Natural killer cell (primary cell): Measurements from ENCODE around the gene NLRC4. TPM values are rescaled to one million over a fixed set of nuclear protein-coding genes. Genes with fewer than 3 reads are reported as not detected.
"Not testable (repeated sequence)": the region's sequence is repeated elsewhere in the genome, so short reads cannot be mapped to it uniquely, and the experiment has no call there.

ENCODE experiments used
- ATAC-seq, 3 donors: fragments of 150-1000 bp in 2 of 3; fragments of 200-7000 bp in 1 of 3; cut with Tn5 transposase; 1 replicate in 1 of 3; 2 replicates in 2 of 3; pipeline ENCODE4 v1.10.0; 2021; ENCODE audit warnings: mild to moderate bottlenecking in 2 of 3, moderate library complexity in 2 of 3
- DNase-seq, 2 donors: peaks; one replicate each; pipeline versions ENCODE4 v3.0.0 to v3.0.0-alpha.2; 2013 to 2021; ENCODE audit warnings: mixed read lengths in 1 of 2
- H3K27ac ChIP-seq: one replicate; pipeline ENCODE4 v1.5.1; 2013; ENCODE audit warnings: mild to moderate bottlenecking, low read length
- H3K27me3 ChIP-seq: one replicate; pipeline ENCODE4 v1.6.1; 2013; ENCODE audit warnings: low read length; ENCODE audit not compliant: control insufficient read depth, insufficient read depth
- H3K36me3 ChIP-seq: one replicate; pipeline ENCODE4 v1.6.1; 2013; ENCODE audit warnings: low read length; ENCODE audit not compliant: control insufficient read depth, insufficient read depth
- H3K4me1 ChIP-seq: one replicate; pipeline ENCODE4 v1.6.1; 2013; ENCODE audit warnings: low read length; ENCODE audit not compliant: control insufficient read depth, insufficient read depth
- H3K4me3 ChIP-seq: one replicate; pipeline ENCODE4 v1.5.1; 2013; ENCODE audit warnings: low read length
- H3K9me3 ChIP-seq: one replicate; pipeline ENCODE4 v1.6.1; 2013; ENCODE audit warnings: low read length; ENCODE audit not compliant: control insufficient read depth, insufficient read depth
- H3K27ac Mint-ChIP-seq, 2 donors: one replicate each; pipeline ENCODE4 v1.8.0; 2022; ENCODE audit warnings: mild to moderate bottlenecking in 2 of 2, mixed read lengths in 2 of 2, moderate library complexity in 1 of 2
- H3K27me3 Mint-ChIP-seq, 2 donors: one replicate each; pipeline ENCODE4 v1.8.0; 2022; ENCODE audit warnings: low read depth in 2 of 2, mixed read lengths in 2 of 2
- H3K36me3 Mint-ChIP-seq: one replicate; pipeline ENCODE4 v1.8.0; 2022; ENCODE audit warnings: mixed read lengths
- H3K4me1 Mint-ChIP-seq, 2 donors: one replicate each; pipeline ENCODE4 v1.8.0; 2022; ENCODE audit warnings: mixed read lengths in 2 of 2
- H3K4me3 Mint-ChIP-seq: one replicate; pipeline ENCODE4 v1.8.0; 2022; ENCODE audit warnings: mild to moderate bottlenecking, moderate library complexity, mixed read lengths
- H3K9me3 Mint-ChIP-seq, 2 donors: one replicate each; pipeline ENCODE4 v1.8.0; 2022; ENCODE audit warnings: mixed read lengths in 2 of 2
- CTCF ChIP-seq: fragments of 200-600 bp; IDR thresholded peaks from one replicate; pipeline ENCODE4 v1.8.0; 2022; ENCODE audit warnings: antibody characterized with exemption
- WGBS: methylation state at CpG from one replicate; pipeline ENCODE4 v1.1.7; 2013; ENCODE audit warnings: missing lambda C conversion rate; ENCODE audit not compliant: insufficient coverage; 5-methylcytosine and 5-hydroxymethylcytosine counted together
- intact Hi-C: fragments of 100-400 bp; cut with micrococcal nuclease; formaldehyde crosslinking; loops from one replicate; pipeline ENCODE4 v1.14.2; 2022
- total RNA-seq, 4 donors: library from RNA; stranded (reverse); fragments of 120-200 nt in 1 of 4; gene quantifications; one replicate each; pipeline versions ENCODE4 v1.2.3 to v1.2.4, GENCODE V29; 2013 to 2022

Gene NLRC4
- total RNA-seq, 3 donors from 2014 or later (not counting 1 experiment from before 2014, with no cell fraction given) = 0.30 to 0.54 (median 0.36) TPM

- Histone ChIP-seq H3K27me3 (no peaks in the 10 kb centered on the region), H3K4me1 (peaks cover 18% of the 10 kb centered on the region), H3K36me3 (peaks cover 4% of the 10 kb centered on the region), H3K4me3 (peak overlapping the region; percentile 97), H3K27ac (peak overlapping the region; percentile 91), H3K9me3 (no peaks in the 10 kb centered on the region)
- Mint-ChIP-seq H3K27me3 (peaks cover 0 to 5% of the 10 kb centered on the region in 2 donors), H3K9me3 (no peaks in the 10 kb centered on the region), H3K4me3 (peak overlapping the region; percentile 93), H3K27ac (peak overlapping the region; percentile 98 to 99), H3K36me3 (peaks cover 6% of the 10 kb centered on the region), H3K4me1 (peaks cover 36 to 38% of the 10 kb centered on the region in 2 donors)
- DNase-seq (no peak), ATAC-seq (no peak)
- intact Hi-C loops = loop anchor here (5.0 kb wide), 1 partner anchor 79 kb away; the partner anchor contains the start of gene BIRC6
- no peak for TF ChIP-seq CTCF
- WGBS = 22% methylated on average over 6 of the region's 6 CpGs
Measured at GRCh38 chr2:32278478-32278853, 13.8 kb upstream of the NLRC4 start.

- WGBS = under 1% methylated on average over 59 of the region's 59 CpGs
- Histone ChIP-seq H3K27ac (peak within 1 kb of the TSS; percentile 91), H3K4me3 (peak within 1 kb of the TSS; percentile 97), H3K4me1 (peaks cover 17% of the 10 kb centered on the region), H3K27me3 (no peaks in the 10 kb centered on the region), H3K9me3 (no peaks in the 10 kb centered on the region), H3K36me3 (peaks cover 4% of the 10 kb centered on the region)
- Mint-ChIP-seq H3K9me3 (no peaks in the 10 kb centered on the region), H3K4me1 (peaks cover 31 to 32% of the 10 kb centered on the region in 2 donors), H3K4me3 (peak within 1 kb of the TSS; percentile 93), H3K27ac (peak within 1 kb of the TSS; percentile 98 to 99), H3K27me3 (peaks cover 0 to 5% of the 10 kb centered on the region in 2 donors), H3K36me3 (no peaks in the 10 kb centered on the region)
- DNase-seq (peak; percentile 94 to 95), ATAC-seq (peak; percentile 95 to 97 (median 97))
- intact Hi-C loops = loop anchor here (5.0 kb wide), 1 partner anchor 79 kb away; the partner anchor contains the start of gene BIRC6
- TF ChIP-seq CTCF = no peak
Measured at GRCh38 chr2:32277674-32278477, 13.2 kb upstream of the NLRC4 start, which contains the start of gene YIPF4. TSS of gene YIPF4 (plus strand) at chr2:32277904. CDS start at chr2:32278156, 252 bp downstream.

- Mint-ChIP-seq H3K36me3 (no peaks in the 10 kb centered on the region), H3K27me3 (peaks cover 0 to 5% of the 10 kb centered on the region in 2 donors), H3K9me3 (no peaks in the 10 kb centered on the region), H3K4me3 (peak overlapping the region; percentile 93), H3K27ac (peak overlapping the region; percentile 98 to 99), H3K4me1 (peaks cover 30 to 31% of the 10 kb centered on the region in 2 donors)
- intact Hi-C loops = loop anchor here (5.0 kb wide), 1 partner anchor 80 kb away; the partner anchor contains the start of gene BIRC6
- H3K36me3 ChIP-seq = peaks cover 4% of the 10 kb centered on the region
- H3K9me3 ChIP-seq = no peaks in the 10 kb centered on the region
- peak overlapping the region; percentile 91 for H3K27ac ChIP-seq
- no peak for DNase-seq
- peak overlapping the region; percentile 97 for H3K4me3 ChIP-seq
- WGBS = 79% methylated on average over 3 of the region's 5 CpGs
- no peaks in the 10 kb centered on the region for H3K27me3 ChIP-seq
- ATAC-seq = no peak
- TF ChIP-seq CTCF = no peak
- peaks cover 17% of the 10 kb centered on the region for H3K4me1 ChIP-seq
Measured at GRCh38 chr2:32277363-32277673, 12.6 kb upstream of the NLRC4 start.

- not testable (repeated sequence) for DNase-seq, H3K4me3 ChIP-seq, H3K4me3 Mint-ChIP-seq, H3K27me3 ChIP-seq, H3K9me3 ChIP-seq, H3K27ac Mint-ChIP-seq, H3K27ac ChIP-seq, H3K36me3 ChIP-seq, H3K9me3 Mint-ChIP-seq, H3K36me3 Mint-ChIP-seq, ATAC-seq, H3K27me3 Mint-ChIP-seq
- intact Hi-C loops = loop anchor here (5.0 kb wide), 1 partner anchor 82 kb away; the partner anchor contains the start of gene BIRC6
- H3K4me1 ChIP-seq = peaks cover 17% of the 10 kb centered on the region
- peaks cover 19 to 20% of the 10 kb centered on the region in 2 donors for H3K4me1 Mint-ChIP-seq
- WGBS = 95% methylated on average over 5 of the region's 7 CpGs
Measured at GRCh38 chr2:32275790-32276189, 11.1 kb upstream of the NLRC4 start.
